ENCODE results near the gene GGTLC1.
"Not testable (repeated sequence)": the region's sequence is repeated elsewhere in the genome, so short reads cannot be mapped to it uniquely, and the experiment has no call there.

- TF ChIP-seq POLR2A (IDR thresholded peaks at IDR 0.05), result not testable (repeated sequence)
- TF ChIP-seq, protein P1, sequence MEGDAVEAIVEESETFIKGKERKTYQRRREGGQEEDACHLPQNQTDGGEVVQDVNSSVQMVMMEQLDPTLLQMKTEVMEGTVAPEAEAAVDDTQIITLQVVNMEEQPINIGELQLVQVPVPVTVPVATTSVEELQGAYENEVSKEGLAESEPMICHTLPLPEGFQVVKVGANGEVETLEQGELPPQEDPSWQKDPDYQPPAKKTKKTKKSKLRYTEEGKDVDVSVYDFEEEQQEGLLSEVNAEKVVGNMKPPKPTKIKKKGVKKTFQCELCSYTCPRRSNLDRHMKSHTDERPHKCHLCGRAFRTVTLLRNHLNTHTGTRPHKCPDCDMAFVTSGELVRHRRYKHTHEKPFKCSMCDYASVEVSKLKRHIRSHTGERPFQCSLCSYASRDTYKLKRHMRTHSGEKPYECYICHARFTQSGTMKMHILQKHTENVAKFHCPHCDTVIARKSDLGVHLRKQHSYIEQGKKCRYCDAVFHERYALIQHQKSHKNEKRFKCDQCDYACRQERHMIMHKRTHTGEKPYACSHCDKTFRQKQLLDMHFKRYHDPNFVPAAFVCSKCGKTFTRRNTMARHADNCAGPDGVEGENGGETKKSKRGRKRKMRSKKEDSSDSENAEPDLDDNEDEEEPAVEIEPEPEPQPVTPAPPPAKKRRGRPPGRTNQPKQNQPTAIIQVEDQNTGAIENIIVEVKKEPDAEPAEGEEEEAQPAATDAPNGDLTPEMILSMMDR (IDR thresholded peaks at IDR 0.05), result not testable (repeated sequence)
Observed at GRCh38 chr20:23985066-23985789, 3.4 kb downstream of the GGTLC1 start.
